H1 (cell line): ENCODE measurements around the gene ENPP1.

Experiments used
- ASH2L ChIP-seq: fragments of 200-600, 300-600 bp; sonication (generic); IDR thresholded peaks from one replicate; pipeline ENCODE4 v1.7.1; 2017; ENCODE audit warnings: low read length
- CREB1 ChIP-seq: IDR thresholded peaks from 2 replicates; pipeline ENCODE4 v1.6.1; 2012; ENCODE audit warnings: inconsistent platforms
- FOSL1 ChIP-seq: IDR thresholded peaks from 2 replicates; pipeline ENCODE4 v1.6.1; 2011; ENCODE audit warnings: mild to moderate bottlenecking, low read depth, low read length, moderate library complexity; ENCODE audit not compliant: insufficient read depth
- GABPA ChIP-seq: IDR thresholded peaks from 2 replicates; pipeline ENCODE4 v1.6.1; 2011; ENCODE audit warnings: mild to moderate bottlenecking, low read length, moderate library complexity, borderline replicate concordance; ENCODE audit not compliant: insufficient read depth
- JUND ChIP-seq: IDR thresholded peaks from 2 replicates; pipeline ENCODE4 v1.6.1; 2011; ENCODE audit warnings: mild to moderate bottlenecking, improper control_type of control experiment, low read length
- POLR2A ChIP-seq, 2 experiments: IDR thresholded peaks; 1 replicate in 1 of 2; 2 replicates in 1 of 2; pipeline ENCODE4 v1.6.1; 2011; ENCODE audit warnings: low read depth in 2 of 2, low read length in 2 of 2, mild to moderate bottlenecking in 2 of 2; ENCODE audit errors: control extremely low read depth in 1 of 2
- POLR2AphosphoS5 ChIP-seq: IDR thresholded peaks from 2 replicates; pipeline ENCODE4 v1.6.1; 2011; ENCODE audit warnings: low read depth, low read length
- SP1 ChIP-seq: IDR thresholded peaks from 2 replicates; pipeline ENCODE4 v1.6.1; 2011; ENCODE audit warnings: low read depth, low read length
- TAF1 ChIP-seq: IDR thresholded peaks from 2 replicates; pipeline ENCODE4 v1.6.1; 2011; ENCODE audit warnings: mild to moderate bottlenecking, low read depth, low read length
- TF ChIP-seq, protein P1 (sequence below), 3 experiments: IDR thresholded peaks; 1 replicate in 2 of 3; 2 replicates in 1 of 3; pipeline versions ENCODE4 v1.5.1 to v1.6.1; 2011; ENCODE audit warnings: low read length in 3 of 3, mild to moderate bottlenecking in 3 of 3, inconsistent platforms in 2 of 3, low read depth in 1 of 3, moderate library complexity in 1 of 3; ENCODE audit not compliant: insufficient read depth in 1 of 3; ENCODE audit errors: control extremely low read depth in 1 of 3
- TF ChIP-seq, protein P2 (sequence below): IDR thresholded peaks from 2 replicates; pipeline ENCODE4 v1.6.1; 2012; ENCODE audit warnings: low read length, inconsistent platforms
- TF ChIP-seq, protein P3 (sequence below): IDR thresholded peaks from 2 replicates; pipeline ENCODE4 v1.6.1; 2011; ENCODE audit warnings: low read length, improper control_type of control experiment

DNA sequence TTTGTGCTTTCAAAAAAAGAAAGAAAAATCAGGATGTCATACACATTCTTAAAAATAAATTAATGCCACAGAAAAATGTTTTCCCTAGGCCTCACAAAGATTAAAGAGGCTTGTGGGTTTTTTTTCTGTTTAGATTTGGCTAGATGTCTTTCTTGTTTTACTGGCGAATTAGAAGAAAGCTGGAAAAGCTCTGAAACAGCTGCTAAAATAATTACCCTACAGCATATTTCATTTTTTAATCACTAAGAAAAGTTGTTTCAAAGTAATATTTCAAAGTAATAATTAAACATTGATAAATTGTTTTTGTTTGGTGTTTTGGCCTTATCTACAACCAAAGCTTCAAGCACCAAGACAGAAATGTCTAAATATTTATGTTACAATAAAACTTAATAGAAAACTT is 3.7 kb upstream of the ENPP1 start:
- TF ChIP-seq POLR2A (IDR thresholded peaks at IDR 0.05; ENCODE audit: control extremely low read depth in 1 of 2, low read depth in 2 of 2, low read length in 2 of 2) (no peak), ASH2L (no peak), FOSL1 (no peak), CREB1 (no peak), POLR2AphosphoS5 (no peak), GABPA (no peak), JUND (no peak), TAF1 (no peak), SP1 (no peak)
- TF ChIP-seq, protein P1, sequence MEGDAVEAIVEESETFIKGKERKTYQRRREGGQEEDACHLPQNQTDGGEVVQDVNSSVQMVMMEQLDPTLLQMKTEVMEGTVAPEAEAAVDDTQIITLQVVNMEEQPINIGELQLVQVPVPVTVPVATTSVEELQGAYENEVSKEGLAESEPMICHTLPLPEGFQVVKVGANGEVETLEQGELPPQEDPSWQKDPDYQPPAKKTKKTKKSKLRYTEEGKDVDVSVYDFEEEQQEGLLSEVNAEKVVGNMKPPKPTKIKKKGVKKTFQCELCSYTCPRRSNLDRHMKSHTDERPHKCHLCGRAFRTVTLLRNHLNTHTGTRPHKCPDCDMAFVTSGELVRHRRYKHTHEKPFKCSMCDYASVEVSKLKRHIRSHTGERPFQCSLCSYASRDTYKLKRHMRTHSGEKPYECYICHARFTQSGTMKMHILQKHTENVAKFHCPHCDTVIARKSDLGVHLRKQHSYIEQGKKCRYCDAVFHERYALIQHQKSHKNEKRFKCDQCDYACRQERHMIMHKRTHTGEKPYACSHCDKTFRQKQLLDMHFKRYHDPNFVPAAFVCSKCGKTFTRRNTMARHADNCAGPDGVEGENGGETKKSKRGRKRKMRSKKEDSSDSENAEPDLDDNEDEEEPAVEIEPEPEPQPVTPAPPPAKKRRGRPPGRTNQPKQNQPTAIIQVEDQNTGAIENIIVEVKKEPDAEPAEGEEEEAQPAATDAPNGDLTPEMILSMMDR (IDR thresholded peaks at IDR 0.05; ENCODE audit: control extremely low read depth in 1 of 3, insufficient read depth in 1 of 3, low read depth in 1 of 3, low read length in 3 of 3), result no peak
- TF ChIP-seq, protein P2, sequence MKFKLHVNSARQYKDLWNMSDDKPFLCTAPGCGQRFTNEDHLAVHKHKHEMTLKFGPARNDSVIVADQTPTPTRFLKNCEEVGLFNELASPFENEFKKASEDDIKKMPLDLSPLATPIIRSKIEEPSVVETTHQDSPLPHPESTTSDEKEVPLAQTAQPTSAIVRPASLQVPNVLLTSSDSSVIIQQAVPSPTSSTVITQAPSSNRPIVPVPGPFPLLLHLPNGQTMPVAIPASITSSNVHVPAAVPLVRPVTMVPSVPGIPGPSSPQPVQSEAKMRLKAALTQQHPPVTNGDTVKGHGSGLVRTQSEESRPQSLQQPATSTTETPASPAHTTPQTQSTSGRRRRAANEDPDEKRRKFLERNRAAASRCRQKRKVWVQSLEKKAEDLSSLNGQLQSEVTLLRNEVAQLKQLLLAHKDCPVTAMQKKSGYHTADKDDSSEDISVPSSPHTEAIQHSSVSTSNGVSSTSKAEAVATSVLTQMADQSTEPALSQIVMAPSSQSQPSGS, result no peak
- TF ChIP-seq, protein P3, sequence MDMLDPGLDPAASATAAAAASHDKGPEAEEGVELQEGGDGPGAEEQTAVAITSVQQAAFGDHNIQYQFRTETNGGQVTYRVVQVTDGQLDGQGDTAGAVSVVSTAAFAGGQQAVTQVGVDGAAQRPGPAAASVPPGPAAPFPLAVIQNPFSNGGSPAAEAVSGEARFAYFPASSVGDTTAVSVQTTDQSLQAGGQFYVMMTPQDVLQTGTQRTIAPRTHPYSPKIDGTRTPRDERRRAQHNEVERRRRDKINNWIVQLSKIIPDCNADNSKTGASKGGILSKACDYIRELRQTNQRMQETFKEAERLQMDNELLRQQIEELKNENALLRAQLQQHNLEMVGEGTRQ, result no peak
